ENCODE measurements around the gene HTT. TPM values are rescaled to one million over a fixed set of nuclear protein-coding genes. Genes with fewer than 3 reads are reported as not detected.

Gene HTT
- total RNA-seq, 4 donors from 2014 or later: 37.6 to 78.7 (median 56.3) TPM

DNA sequence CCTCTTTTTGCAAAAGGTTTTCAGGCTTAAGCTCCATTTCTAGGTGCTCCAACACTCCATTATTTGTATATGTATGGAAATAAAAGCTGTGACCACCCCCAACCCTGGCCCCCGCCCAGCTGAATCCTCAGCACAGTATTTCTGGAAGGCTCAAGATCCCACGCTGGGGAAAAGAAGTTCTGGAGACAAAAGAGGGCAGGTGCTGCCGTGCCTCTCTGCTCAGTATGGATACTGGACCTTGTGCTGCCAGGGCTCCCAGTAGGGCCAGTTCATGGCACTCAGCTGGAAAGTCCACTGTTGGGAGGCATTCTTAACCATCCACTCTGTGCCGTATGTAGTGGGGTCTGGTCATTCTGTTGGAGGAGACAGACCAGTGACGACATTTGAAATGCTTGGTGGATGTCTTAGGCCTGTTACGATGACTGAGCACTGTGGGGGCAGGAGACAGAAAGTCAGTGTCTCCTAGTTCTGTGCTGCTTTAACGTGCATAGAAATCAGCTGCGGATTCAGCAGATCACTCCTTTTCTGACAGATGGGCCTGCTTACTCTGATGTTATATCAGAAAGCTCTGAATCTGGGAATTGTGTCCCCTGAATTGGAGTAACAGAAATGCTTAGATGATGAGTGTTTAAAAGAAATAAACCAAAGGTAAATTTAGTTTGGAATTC lies 126.1 kb downstream of the HTT start:
- DNase-seq (ENCODE audit: low spot score) (no peak), ATAC-seq (ENCODE audit: low FRiP score) (no peak)
- TF ChIP-seq, protein P1, sequence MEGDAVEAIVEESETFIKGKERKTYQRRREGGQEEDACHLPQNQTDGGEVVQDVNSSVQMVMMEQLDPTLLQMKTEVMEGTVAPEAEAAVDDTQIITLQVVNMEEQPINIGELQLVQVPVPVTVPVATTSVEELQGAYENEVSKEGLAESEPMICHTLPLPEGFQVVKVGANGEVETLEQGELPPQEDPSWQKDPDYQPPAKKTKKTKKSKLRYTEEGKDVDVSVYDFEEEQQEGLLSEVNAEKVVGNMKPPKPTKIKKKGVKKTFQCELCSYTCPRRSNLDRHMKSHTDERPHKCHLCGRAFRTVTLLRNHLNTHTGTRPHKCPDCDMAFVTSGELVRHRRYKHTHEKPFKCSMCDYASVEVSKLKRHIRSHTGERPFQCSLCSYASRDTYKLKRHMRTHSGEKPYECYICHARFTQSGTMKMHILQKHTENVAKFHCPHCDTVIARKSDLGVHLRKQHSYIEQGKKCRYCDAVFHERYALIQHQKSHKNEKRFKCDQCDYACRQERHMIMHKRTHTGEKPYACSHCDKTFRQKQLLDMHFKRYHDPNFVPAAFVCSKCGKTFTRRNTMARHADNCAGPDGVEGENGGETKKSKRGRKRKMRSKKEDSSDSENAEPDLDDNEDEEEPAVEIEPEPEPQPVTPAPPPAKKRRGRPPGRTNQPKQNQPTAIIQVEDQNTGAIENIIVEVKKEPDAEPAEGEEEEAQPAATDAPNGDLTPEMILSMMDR (IDR thresholded peaks at IDR 0.05): no peak

DNA sequence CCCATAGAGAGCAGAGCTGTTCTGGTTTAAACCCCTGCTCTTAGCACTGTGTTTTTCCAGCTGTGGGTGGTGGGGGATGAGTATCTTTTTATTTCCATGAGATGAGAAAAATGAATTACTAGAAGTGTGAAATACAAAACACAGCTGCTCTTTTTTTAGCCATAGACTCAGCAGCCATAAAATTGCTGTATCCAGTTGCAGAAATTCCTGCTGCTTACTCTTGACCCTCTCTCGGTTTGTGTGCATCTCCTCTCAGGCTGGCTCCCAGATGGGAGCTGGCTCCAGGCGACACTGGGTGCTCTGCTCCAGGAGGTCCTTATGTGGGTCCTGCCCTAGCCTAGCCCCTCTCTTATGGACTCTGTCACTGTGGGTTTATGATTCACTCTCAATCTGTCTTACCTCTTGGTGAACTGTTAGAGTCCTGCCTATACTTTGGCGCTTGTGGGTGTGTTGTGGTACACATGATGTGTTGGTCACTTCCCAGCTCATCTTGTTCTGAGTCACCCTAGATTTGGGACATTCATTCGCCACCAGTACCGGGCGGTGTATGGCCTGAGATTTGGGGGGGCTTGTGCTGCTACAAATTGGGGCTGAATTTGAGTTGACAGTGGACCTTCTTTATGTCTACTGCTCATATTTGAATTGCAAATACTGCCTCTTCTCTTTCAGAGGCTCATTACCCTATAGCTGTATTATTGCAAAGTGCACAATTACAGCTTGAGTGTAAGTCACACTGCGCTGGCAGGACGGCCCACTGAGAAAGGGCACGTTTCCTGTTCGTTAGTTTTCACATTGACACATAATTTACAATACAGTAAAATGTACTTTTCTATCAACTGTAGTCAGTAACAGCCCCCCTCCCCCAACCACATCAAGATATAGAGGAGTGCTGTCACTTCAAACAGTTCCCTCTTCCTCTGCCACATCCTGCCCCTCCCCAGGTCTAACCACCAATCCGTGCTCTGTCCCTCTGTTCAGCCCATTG lies 127.5 kb downstream of the HTT start:
- ATAC-seq (ENCODE audit: low FRiP score) (no peak), DNase-seq (ENCODE audit: low spot score) (no peak)
- TF ChIP-seq, protein P1 (IDR thresholded peaks at IDR 0.05): no peak

DNA sequence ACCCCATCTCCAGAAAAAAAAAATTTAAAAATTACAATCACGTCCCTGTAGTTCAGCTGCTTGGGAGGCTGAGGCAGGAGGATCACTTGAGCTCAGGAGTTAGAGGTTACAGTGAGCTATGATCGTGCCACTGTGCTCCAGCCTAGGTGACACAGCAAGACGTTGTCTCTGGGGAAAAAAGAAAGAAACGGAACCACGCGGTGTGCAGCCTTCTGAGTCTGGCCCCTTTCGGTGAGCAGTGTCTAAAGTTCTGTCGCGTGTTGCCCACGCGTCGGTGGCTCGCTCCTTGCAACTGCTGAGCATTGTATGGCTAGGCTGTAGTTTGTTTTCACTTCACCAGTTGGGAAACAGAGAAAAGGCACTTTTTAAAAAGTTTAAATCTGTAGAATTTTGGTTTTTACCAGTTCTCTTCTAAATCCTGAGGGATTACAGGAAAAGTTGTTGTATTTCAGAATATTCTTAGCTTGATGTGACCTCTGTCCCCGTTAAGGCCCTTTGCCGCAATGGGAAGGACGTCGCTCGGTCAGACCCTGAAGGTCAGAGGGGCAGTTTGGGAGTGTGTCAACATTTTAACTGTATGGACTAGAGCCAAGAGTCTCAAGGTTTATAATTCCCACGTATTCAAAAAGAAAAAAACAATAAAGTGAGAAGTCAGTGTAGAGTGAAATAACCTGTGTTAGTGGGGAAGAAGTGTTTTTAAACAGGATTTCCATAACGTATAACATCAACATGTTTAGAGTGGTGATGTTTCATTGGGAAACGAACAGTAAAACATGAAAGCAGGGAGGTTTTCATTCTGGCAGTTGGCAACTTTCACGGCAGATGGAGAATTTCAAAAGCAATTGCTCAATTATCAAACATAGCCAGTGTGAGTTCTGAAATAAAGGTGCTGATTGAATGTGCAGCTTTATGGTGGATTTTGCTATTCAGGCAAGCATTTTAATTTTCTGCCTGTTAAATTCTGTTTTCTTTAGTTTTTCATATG lies 128.6 kb downstream of the HTT start:
- no peak for DNase-seq (ENCODE audit: low spot score)
- ATAC-seq (ENCODE audit: low FRiP score): peak; percentile 35
- TF ChIP-seq, protein P1 (IDR thresholded peaks at IDR 0.05): no peak

DNA sequence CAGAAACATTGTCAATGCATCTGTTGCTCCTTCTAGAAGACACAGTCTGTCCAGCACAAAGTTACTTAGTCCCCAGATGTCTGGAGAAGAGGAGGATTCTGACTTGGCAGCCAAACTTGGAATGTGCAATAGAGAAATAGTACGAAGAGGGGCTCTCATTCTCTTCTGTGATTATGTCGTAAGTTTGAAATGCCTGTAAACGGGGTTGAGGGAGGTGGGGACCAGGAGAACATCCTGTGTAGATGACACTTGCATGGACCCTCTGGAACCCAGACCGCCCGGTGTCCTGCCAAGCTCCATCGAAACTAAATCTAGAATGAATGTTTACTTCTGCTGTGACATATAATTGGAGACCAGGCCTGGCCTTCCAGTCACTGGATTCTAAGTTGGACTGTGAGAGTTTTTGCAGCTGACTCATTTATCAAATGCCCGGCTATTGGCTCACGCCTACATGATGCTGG lies 129.5 kb downstream of the HTT start:
- TF ChIP-seq, protein P1 (IDR thresholded peaks at IDR 0.05): no peak
- ATAC-seq (ENCODE audit: low FRiP score): peak; percentile 26
- DNase-seq (ENCODE audit: low spot score): no peak

GRCh38 chr4:3205995-3206394 lies 131.5 kb downstream of the HTT start:
- ATAC-seq (ENCODE audit: low FRiP score) (no peak), DNase-seq (ENCODE audit: low spot score) (no peak)
- TF ChIP-seq, protein P1 (IDR thresholded peaks at IDR 0.05): no peak

GRCh38 chr4:3206439-3207100 lies 132.1 kb downstream of the HTT start:
- ATAC-seq (ENCODE audit: low FRiP score): no peak
- TF ChIP-seq, protein P1 (IDR thresholded peaks at IDR 0.05): no peak
- DNase-seq (ENCODE audit: low spot score): no peak

All from omental fat pad (tissue), 4 donors.